HG03066 (cell line): ENCODE measurements around the gene BEST2.

Source experiments
- ATAC-seq: cut with Tn5 transposase; IDR thresholded peaks from one replicate; pipeline ENCODE4 v1.9.1; 2021; ENCODE audit warnings: low read depth; ENCODE audit not compliant: unreplicated experiment

Gene BEST2

DNA sequence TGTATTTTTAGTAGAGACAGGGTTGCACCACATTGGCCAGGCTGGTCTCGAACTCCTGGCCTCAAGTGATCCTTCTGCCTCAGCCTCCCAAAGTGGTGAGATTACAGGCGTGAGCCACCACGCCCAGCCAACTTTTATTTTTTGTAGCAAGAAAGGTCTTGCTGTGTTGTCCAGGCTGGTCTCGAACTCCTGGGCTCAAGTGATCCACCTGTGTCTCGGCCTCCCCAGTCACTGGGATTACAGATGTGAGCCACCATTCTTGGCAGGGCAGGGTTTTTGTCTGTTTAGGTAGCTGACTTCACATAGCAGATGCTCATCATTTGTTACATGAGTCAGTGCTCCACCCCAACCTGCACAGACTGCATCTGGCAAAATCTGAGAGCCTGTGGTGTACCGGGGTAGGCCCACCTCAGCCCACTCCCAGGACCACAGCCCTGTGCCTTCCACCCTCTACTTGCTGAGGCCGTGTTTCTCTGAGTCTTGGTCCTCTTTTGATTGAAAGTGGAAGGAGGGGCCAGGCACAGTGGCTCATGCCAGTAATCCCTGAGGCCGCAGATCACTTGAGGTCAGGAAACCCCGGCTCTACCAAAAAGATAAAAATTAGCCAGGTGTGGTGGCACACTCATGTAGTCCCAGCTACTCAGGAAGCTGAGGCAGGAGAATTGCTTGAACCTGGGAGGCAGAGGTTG is 23.7 kb upstream of the BEST2 start:
- no peak for ATAC-seq

GRCh38 chr19:12730064-12730463 is 21.5 kb upstream of the BEST2 start:
- ATAC-seq: no peak

GRCh38 chr19:12731337-12731736 is 20.3 kb upstream of the BEST2 start:
- no peak for ATAC-seq

DNA sequence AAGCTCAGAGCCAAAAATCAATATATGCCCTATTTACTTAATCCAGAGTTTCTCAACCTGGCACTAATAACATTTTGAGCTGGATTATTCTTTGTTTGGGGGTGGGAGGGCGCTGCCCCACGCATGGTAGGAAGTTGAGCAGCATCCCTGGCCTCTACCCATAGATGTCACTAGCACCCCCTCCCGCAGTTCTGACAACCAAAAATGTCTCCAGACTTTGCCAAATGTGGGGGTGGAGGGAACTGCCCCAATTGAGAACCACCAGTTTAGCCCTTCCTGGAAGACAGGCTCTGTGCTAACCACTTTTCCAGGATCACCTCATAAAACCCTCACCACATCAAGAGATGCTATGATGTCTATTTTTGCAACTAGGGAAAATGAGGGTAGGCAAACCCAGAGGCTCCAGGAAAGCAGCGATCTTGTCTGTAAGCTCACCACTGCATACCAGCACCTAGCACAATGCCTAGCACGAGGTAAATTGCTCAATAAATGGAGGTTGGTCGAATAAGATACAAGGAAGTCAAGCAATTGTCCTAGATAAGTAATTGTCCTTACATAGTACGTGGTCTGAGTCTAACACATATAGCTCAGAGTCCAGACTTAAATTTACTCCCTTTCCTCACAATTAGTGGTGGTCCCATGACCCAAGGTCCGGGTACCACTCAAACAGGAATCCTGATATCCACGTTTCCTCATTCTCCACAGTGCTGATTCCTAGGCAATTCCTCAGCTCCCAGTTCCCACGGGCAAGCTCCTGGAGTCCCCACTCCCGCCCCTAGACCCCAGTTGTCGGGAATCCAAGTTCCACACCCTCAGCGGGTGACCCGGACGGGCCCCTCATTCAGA is 18.0 kb upstream of the BEST2 start:
- no peak for ATAC-seq

DNA sequence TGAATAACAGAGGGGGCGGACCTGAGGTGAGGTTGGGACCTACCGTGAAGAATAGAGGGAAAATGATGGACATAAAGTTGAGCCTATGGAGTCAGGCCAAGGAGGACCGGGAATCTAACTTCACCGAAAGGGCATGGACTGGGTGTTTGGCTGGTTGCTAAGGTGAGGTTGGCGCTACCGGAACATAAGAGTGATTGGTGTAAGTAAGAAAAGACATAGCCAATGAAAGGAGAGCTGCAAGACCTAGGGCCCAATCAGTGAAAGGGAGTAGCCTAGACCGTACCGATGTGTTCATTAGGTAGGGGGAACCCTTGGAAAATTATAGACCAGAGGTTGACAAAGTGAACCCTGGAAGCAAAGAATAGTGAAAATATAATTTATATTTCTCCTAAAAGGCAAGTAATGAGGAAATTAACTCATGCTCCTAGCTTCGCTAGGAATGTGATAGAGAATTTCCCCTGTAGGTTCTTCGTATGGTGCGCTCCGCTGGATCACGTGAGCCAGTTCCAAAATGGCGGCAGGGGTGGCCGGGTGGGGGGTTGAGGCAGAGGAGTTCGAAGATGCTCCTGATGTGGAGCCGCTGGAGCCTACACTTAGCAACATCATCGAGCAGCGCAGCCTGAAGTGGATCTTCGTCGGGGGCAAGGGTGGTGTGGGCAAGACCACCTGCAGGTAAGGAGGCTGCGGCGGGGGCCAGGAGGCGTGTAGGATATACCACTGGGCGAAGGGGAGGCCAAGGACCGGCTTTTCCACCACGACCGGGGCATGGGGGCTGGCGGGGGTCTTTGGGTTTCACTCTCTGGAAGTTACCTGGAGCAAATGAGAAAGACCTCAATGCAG is 14.4 kb upstream of the BEST2 start, which contains the start of gene GET3:
Gene GET3, plus strand, starts transcription at position 503 of the 840 bp plus-strand sequence. Its CDS starts 9 bp downstream, at position 512.
- peak; percentile 77 for ATAC-seq

- ATAC-seq: no peak
Observed at GRCh38 chr19:12737835-12738351, 13.7 kb upstream of the BEST2 start.

DNA sequence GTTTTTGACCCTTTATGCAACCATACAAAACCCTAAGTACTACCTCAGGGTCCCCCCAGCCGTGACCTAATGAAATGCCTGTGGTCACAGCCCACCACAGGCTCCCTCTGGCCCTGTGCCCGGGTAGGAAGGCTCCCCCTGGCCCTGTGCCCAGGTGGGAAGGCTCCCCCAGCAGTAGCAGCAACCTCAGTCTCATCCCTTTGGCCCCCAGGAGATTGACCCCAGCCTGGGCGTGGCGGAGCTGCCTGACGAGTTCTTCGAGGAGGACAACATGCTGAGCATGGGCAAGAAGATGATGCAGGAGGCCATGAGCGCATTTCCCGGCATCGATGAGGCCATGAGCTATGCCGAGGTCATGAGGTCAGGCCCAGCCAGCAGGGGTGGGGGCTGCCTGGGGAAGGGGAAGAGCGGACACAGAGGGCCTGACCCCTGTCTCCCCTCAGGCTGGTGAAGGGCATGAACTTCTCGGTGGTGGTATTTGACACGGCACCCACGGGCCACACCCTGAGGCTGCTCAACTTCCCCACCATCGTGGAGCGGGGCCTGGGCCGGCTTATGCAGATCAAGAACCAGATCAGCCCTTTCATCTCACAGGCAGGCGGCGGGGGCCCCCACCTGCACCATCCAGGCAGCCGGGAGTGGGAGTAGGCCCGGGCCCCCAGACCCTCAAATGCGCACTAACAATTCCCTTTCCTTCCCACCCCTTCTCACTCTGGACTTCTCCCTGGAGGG is 6.3 kb upstream of the BEST2 start:
- no peak for ATAC-seq

DNA sequence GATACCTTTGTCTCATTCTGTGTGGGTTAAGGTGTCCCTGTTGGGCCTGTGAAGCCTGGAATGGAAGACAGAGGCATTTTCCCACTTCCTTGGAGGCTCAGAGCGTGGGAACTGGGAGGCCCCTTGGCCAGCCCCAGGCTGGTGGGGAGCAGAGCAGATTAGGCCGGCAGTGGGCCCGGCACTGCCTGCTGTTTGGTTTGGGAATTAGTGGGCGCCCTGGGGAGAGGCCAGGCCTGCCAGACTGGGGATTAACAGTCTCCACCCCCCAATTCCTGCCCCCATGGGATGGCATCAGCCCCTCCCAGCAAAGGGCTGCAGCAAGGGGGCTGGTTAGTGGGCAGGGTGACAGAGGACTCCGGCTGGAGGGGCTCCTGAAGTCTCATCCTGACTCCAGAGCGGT is 3.1 kb upstream of the BEST2 start:
- ATAC-seq: no peak

DNA sequence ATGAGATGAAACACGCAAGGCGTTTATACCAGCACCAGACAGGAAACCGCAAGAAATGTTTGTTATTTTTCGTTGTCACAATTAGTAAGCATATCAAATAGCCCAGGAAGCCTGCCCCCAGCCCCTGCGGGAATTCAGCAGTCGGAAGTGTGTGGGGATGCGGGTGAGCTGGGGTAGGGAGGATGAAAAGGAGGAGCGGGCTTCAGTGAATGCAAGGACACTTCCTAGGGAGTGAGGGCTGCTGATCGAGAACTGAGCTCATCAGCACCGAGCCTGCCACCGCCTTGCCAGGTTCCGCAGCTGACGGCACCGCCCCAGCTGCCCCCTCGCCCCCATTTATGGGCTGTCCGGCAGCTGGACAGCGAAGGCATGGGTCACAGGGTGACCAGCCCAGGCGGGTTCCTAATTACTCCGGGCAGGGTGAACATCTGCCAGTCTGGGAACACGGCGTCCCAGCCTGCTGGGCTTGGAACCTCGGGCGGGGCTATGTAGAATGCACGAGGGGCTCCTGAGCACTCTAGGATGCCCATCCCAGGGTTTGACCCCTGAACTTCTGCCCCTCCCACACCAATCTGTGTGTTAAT is 1.6 kb upstream of the BEST2 start:
- ATAC-seq: no peak

DNA sequence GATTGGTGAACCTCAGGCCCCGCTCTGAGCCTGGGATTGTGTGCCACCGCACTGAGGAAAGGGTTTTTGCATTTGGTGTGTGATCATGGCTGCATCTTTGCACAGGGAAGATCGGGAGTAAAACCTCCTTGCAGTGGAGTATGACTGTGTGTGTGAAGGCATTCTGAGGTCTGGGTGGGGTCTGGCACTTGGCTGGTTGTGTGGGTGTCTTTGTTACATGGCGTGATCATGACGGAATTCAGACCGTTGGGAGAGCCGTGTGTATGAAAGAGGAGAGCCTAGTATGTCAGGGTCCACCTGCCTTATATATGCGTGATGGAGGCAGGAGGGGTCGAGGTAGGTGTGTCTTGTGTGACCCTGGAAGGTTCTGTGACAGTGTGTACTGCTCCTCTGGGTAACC is 740 bp upstream of the BEST2 start:
- ATAC-seq: no peak

DNA sequence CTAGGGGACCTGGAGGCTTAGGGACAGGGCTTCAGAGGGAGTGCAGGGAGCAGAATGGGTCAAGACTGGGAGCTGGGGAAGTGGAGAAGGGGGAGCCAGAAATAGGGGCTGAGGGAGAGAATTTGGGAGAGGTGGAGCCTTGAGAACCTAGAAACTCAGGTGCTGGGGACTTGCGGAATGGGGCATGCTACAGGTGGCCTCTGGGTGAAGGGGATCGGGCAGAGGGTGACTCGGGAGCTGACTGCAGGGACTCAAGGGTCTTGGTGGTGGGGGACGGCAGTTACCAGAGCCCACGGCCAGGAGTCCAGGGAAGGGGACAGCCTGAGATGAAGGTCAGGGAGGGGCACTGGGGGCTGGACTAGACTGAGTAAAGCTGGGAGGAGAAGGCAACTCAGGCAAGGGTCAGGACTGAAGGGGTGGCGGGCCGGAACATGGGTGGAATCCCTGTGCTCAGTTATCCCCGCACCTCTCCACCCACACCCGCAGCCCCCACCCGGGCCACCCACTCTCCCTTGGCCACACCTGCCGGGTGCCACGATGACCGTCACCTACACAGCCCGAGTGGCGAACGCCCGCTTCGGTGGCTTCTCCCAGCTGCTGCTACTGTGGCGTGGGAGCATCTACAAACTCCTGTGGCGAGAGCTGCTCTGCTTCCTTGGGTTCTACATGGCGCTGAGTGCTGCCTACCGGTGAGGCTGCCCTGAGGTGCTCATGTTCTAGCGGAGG is 628 bp downstream of the BEST2 start:
- no peak for ATAC-seq

DNA sequence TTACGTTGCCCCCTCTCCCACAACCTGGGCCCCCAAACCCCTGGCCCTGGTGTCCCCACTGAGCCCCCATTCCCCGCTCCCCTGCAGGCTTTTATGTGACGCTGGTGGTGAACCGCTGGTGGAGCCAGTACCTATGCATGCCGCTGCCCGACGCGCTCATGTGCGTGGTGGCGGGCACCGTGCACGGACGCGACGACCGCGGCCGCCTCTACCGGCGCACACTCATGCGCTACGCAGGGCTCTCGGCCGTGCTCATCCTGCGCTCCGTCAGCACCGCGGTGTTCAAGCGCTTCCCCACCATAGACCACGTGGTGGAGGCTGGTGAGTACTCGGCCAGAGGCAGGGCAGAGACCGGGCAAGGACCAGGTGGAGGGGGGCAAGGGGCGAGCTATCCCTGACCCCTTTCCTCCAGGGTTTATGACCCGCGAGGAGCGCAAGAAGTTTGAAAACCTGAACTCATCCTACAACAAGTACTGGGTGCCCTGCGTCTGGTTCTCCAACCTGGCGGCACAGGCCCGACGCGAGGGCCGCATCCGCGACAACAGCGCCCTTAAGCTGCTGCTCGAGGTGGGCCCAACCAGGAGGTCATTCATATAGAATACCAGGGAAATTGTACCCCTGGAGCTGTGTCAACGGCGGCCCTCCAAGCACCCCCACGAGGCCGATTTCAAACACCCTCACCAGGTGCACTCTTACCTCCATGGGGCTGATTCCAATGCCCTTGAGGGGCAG is 3.0 kb downstream of the BEST2 start:
- ATAC-seq: no peak

DNA sequence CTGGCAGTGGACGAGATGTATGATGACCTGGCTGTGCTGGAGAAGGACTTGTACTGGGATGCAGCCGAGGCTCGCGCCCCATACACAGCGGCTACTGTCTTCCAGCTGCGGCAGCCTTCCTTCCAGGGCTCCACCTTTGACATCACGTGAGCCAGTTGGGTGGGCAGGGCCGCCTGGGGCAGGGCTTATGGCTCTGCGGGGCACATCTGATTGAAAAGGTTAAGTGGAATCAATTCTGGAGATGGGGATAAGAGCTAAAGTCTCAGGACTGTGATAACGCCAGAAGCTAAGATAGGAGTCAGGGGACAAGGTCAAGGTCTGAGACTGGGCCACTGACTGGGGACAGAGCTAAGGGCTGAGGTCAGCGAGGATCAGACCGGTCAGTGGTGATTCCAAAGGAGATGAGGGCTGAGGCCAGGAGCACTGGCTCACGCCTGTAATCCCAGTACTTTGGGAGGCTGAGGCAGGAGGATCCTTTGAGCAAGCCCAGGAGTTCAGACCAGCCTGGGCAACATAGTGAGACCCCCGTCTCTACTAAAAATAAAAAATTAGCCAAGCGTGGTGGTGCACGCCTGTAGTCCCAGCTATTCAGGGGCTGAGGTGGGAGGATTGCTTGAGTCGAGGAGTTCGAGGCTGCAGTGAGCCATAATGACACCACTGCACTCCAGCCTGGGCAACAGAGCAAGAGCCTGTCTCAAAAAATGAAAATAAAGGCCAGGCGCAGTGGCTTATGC is 4.7 kb downstream of the BEST2 start:
- ATAC-seq: no peak

GRCh38 chr19:12757544-12758274 is 6.1 kb downstream of the BEST2 start:
- ATAC-seq: no peak

- no peak for ATAC-seq
Observed at GRCh38 chr19:12759686-12760085, 8.1 kb downstream of the BEST2 start.

GRCh38 chr19:12763100-12763499 is 11.5 kb downstream of the BEST2 start:
- no peak for ATAC-seq

GRCh38 chr19:12764698-12765097 is 13.1 kb downstream of the BEST2 start:
- no peak for ATAC-seq
